Thoracic aorta (tissue), 2 donors: ENCODE results near the gene TSR3. TPM values are rescaled to one million over a fixed set of nuclear protein-coding genes. Genes with fewer than 3 reads are reported as not detected.

ENCODE experiments used
- ATAC-seq: fragments of 150-250 bp; one replicate; pipeline ENCODE4 v1.8.0; 2017; ENCODE audit warnings: low read depth; ENCODE audit not compliant: insufficient number of reproducible peaks, low FRiP score
- DNase-seq: peaks from one replicate; pipeline ENCODE4 v3.0.0-alpha.2; 2020; ENCODE audit warnings: low spot score
- H3K27ac ChIP-seq, 2 donors: fragments of 200-600 bp; sonication (generic); 1 replicate in 1 of 2; 2 replicates in 1 of 2; pipeline ENCODE4 v1.5.1; 2016; ENCODE audit warnings: mild to moderate bottlenecking in 2 of 2, moderate library complexity in 2 of 2
- H3K27me3 ChIP-seq: fragments of 200-600 bp; sonication (generic); replicated peaks from 2 replicates; pipeline ENCODE4 v1.6.0; 2016; ENCODE audit warnings: mild to moderate bottlenecking; ENCODE audit not compliant: insufficient read depth
- H3K36me3 ChIP-seq: fragments of 200-600 bp; sonication (generic); one replicate; pipeline ENCODE4 v1.5.1; 2016
- H3K4me1 ChIP-seq, 2 donors: fragments of 200-600 bp; sonication (generic); 1 replicate in 1 of 2; 2 replicates in 1 of 2; pipeline versions ENCODE4 v1.5.1 to v1.6.0; 2016; ENCODE audit warnings: low read depth in 2 of 2, mild to moderate bottlenecking in 1 of 2; ENCODE audit not compliant: control insufficient read depth in 1 of 2
- H3K4me3 ChIP-seq: fragments of 200-600 bp; sonication (generic); 2 replicates; pipeline ENCODE4 v1.5.1; 2016; ENCODE audit warnings: mild to moderate bottlenecking
- H3K9me3 ChIP-seq: fragments of 200-600 bp; sonication (generic); 2 replicates; pipeline ENCODE4 v1.5.1; 2016
- CTCF ChIP-seq: fragments of 200-600 bp; sonication (generic); IDR thresholded peaks from one replicate; pipeline ENCODE4 v1.5.1; 2019; ENCODE audit warnings: antibody characterized with exemption
- total RNA-seq, 2 donors: library from RNA; depleted of rRNA; stranded (reverse); fragments of >200 nt; gene quantifications; one replicate each; pipeline versions ENCODE4 v1.1.0 to v1.2.3, GENCODE V29; 2016

Gene TSR3
- total RNA-seq, 2 donors from 2014 or later = 61.7 to 124 TPM

- DNase-seq = no peak
- Histone ChIP-seq H3K9me3 (no peaks in the 10 kb centered on the region), H3K27me3 (no peaks in the 10 kb centered on the region), H3K36me3 (peaks cover 12% of the 10 kb centered on the region), H3K4me3 (no peak overlapping the region), H3K4me1 (peaks cover 0 to 32% of the 10 kb centered on the region in 2 donors), H3K27ac (no peak overlapping the region)
- TF ChIP-seq CTCF = no peak
- ATAC-seq = no peak
These were observed 4.3 kb downstream of the TSR3 start for GRCh38 chr16:1347286-1347855.

GRCh38 chr16:1346422-1347285, 5.0 kb downstream of the TSR3 start:
- ATAC-seq (no peak), DNase-seq (no peak)
- H3K27me3 ChIP-seq = no peaks in the 10 kb centered on the region
- no peak for TF ChIP-seq CTCF
- H3K4me1 ChIP-seq = peaks cover 0 to 31% of the 10 kb centered on the region in 2 donors
- H3K36me3 ChIP-seq = peaks cover 12% of the 10 kb centered on the region
- no peaks in the 10 kb centered on the region for H3K9me3 ChIP-seq
- H3K27ac ChIP-seq = no peak overlapping the region
- no peak overlapping the region for H3K4me3 ChIP-seq

GRCh38 chr16:1345651-1346421, 5.8 kb downstream of the TSR3 start:
- H3K27me3 ChIP-seq = no peaks in the 10 kb centered on the region
- no peak overlapping the region for H3K27ac ChIP-seq
- DNase-seq = no peak
- H3K9me3 ChIP-seq = no peaks in the 10 kb centered on the region
- no peak for TF ChIP-seq CTCF
- peaks cover 12% of the 10 kb centered on the region for H3K36me3 ChIP-seq
- no peak overlapping the region for H3K4me3 ChIP-seq
- no peak for ATAC-seq
- peaks cover 0 to 26% of the 10 kb centered on the region in 2 donors for H3K4me1 ChIP-seq

GRCh38 chr16:1345087-1345486, 6.6 kb downstream of the TSR3 start:
- Histone ChIP-seq H3K4me3 (no peak overlapping the region), H3K27ac (no peak overlapping the region), H3K4me1 (peaks cover 0 to 18% of the 10 kb centered on the region in 2 donors), H3K36me3 (peaks cover 12% of the 10 kb centered on the region), H3K9me3 (no peaks in the 10 kb centered on the region), H3K27me3 (no peaks in the 10 kb centered on the region)
- ATAC-seq = no peak
- TF ChIP-seq CTCF = no peak
- no peak for DNase-seq

- Histone ChIP-seq H3K9me3 (no peaks in the 10 kb centered on the region), H3K4me1 (peaks cover 0 to 17% of the 10 kb centered on the region in 2 donors), H3K4me3 (no peak overlapping the region), H3K27me3 (no peaks in the 10 kb centered on the region), H3K36me3 (peaks cover 12% of the 10 kb centered on the region), H3K27ac (no peak overlapping the region)
- no peak for TF ChIP-seq CTCF
- DNase-seq = no peak
- ATAC-seq = no peak
These were observed 7.2 kb downstream of the TSR3 start for GRCh38 chr16:1344499-1344898.
